WI38 (cell line): Measurements from ENCODE around the gene PREB.

Experiments used
- H3K4me3 ChIP-seq: 2 replicates; pipeline ENCODE4 v1.5.1; 2011; ENCODE audit warnings: low read depth, mild to moderate bottlenecking, control low read depth, low read length
- TF ChIP-seq, protein P1 (sequence below): IDR thresholded peaks from 2 replicates; pipeline ENCODE4 v1.5.1; 2012; ENCODE audit warnings: low read depth, mild to moderate bottlenecking, control low read depth, low read length

Gene PREB

DNA sequence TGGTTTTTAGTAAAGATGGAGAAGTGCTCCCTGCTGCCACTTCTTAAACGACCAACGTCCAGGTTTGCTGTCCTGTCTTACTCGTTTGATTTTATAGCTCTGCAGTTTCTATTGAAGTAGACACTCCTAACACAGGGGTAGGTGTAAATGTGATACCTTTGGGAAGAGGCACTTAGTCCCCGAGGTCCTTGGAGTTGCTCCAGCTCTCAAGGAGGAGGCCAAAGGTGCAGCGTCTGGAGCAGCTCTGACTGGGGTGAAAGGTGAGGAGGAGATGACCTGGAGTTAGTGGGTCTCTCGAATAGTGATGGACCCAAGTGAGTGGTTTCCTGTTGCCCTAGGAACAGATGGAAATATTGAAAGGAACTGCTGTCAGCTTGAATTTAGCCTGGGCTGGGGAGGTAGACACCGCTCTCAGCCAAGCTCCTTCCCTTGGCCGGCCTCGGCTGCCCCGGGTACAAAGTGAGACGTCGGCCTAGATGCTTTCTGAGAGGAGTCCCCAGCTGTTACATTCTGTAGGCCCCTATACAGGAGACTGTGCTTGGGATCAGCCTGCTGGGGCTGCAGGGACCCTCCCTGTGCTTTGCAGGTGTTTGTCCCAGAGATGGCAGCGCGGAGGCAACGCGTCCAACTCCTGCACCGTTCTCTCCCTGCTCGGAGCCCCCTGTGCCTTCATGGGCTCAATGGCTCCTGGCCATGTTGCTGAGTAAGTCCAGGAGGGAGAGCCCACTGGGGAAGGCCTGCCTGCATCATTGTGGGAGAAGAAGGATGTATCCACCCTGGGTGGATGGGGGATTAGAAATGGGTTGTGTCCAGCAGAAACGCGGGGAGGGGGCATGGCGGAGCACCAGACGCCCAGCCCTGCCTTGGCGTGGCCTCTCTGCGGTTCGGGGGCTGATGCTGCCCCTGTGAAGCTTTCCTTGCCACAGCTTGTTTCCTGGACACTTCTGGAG is 42.4 kb downstream of the PREB start:
- no peak overlapping the region for H3K4me3 ChIP-seq
- TF ChIP-seq, protein P1, sequence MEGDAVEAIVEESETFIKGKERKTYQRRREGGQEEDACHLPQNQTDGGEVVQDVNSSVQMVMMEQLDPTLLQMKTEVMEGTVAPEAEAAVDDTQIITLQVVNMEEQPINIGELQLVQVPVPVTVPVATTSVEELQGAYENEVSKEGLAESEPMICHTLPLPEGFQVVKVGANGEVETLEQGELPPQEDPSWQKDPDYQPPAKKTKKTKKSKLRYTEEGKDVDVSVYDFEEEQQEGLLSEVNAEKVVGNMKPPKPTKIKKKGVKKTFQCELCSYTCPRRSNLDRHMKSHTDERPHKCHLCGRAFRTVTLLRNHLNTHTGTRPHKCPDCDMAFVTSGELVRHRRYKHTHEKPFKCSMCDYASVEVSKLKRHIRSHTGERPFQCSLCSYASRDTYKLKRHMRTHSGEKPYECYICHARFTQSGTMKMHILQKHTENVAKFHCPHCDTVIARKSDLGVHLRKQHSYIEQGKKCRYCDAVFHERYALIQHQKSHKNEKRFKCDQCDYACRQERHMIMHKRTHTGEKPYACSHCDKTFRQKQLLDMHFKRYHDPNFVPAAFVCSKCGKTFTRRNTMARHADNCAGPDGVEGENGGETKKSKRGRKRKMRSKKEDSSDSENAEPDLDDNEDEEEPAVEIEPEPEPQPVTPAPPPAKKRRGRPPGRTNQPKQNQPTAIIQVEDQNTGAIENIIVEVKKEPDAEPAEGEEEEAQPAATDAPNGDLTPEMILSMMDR = no peak

DNA sequence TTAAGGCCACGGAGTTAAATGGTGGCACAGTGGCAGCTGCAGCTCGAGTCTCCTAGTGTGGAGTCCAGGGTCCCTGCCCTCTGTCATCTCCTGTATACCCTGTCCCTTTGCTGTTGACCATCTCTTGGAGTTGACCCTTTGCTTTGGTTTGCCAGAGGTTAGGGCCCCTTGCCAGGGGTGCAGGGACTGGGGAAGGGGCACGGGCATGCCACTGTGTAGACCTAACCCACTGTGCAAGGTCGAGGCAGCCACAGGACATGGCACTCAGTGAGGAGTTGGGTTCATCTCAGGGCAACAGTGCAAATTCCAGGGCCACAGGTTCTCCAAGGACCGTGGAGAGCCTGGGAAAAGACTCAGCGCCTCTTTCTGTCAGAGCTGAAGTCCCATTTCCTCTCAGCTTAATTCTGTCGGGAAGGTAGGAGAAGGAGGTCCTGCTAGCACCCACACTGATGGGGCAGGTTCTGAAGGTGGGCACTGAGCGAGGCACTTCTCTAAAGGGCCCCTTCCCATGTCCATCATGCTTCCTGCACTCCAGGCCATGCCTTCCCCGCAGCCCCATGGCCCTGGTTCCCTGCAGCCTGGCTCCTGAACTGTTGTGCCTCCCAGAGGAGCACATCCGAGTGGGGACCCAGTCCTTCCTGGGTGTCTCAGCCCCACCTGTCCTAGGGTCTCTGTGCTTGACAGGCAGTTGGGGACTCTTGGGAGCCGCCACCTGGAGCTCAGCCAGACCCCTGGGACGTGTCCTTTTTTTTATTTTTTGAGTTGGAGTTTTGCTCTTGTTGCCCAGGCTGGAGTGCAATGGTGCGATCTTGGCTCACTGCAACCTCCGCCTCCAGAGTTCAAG is 45.1 kb downstream of the PREB start:
- no peak overlapping the region for H3K4me3 ChIP-seq
- TF ChIP-seq, protein P1 = no peak

DNA sequence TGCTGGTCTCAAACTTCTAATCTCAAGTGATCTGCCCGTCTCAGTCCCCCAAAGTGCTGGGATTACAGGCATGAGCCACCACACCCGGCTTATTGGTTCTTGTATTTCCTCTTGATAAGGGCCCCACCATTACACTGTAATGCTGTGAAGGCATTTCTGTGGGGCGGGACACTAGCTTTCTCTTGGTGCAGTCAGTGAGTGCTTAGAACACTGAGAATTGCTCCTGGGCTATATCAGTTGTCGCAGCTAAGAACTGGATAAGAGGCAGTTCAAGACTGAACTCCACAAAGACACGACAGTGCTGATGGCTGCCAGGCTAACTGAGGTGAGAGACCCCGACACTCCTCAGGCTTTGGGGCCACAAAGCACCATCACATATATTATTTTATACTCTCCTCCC is 45.8 kb downstream of the PREB start:
- H3K4me3 ChIP-seq = no peak overlapping the region
- TF ChIP-seq, protein P1 = no peak

DNA sequence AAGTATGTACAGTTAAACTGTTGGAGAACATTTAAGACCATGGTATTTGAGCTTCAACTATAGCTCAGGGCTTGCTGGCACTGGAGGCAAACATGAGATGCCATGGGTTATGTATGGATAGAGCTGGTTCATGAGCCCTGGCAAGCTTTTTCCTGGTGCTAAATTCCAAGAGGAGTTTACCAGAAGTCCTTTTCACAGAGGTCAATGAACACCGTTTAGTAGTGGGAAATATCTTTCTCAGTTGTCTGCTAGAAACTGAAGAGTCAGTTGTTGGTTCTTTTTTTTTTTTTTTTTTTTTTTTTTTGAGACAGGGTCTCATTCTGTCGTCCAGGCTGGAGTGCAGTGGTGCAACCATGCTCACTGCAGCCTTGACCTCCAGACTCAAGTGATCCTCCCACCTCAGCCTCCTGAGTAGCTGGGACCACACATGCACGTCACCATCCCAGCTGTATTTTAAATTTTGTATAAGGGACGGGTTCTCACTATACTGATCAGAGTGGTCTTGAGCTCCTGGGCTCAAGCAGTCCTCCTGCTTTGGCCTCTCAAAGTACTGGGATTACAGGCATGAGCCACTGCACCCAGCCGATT is 46.5 kb downstream of the PREB start:
- H3K4me3 ChIP-seq = no peak overlapping the region
- TF ChIP-seq, protein P1 = no peak

DNA sequence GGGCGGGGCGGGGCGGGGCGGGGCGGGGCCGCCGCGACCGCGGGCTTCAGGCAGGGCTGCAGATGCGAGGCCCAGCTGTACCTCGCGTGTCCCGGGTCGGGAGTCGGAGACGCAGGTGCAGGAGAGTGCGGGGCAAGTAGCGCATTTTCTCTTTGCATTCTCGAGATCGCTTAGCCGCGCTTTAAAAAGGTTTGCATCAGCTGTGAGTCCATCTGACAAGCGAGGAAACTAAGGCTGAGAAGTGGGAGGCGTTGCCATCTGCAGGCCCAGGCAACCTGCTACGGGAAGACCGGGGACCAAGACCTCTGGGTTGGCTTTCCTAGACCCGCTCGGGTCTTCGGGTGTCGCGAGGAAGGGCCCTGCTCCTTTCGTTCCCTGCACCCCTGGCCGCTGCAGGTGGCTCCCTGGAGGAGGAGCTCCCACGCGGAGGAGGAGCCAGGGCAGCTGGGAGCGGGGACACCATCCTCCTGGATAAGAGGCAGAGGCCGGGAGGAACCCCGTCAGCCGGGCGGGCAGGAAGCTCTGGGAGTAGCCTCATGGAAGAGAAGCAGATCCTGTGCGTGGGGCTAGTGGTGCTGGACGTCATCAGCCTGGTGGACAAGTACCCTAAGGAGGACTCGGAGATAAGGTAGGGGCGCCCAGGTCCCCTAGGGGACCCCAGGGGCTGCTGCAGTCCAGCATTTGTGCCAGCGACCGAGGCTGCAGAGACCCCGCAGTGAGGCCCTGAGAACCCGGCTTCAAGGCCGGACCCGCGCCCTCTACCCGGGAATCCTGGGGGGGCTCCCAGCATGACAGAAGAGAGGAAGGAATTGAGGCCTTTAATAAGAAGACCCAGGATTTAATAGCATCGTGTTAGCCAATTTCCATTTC is 47.5 kb downstream of the PREB start, which contains the start of gene KHK:
TSS of gene KHK (plus strand) at position 49 of the 870 bp plus-strand sequence. CDS start at position 537, 488 bp downstream.
- TF ChIP-seq, protein P1 = no peak
- H3K4me3 ChIP-seq = peak within 1 kb of the TSS; percentile 51

DNA sequence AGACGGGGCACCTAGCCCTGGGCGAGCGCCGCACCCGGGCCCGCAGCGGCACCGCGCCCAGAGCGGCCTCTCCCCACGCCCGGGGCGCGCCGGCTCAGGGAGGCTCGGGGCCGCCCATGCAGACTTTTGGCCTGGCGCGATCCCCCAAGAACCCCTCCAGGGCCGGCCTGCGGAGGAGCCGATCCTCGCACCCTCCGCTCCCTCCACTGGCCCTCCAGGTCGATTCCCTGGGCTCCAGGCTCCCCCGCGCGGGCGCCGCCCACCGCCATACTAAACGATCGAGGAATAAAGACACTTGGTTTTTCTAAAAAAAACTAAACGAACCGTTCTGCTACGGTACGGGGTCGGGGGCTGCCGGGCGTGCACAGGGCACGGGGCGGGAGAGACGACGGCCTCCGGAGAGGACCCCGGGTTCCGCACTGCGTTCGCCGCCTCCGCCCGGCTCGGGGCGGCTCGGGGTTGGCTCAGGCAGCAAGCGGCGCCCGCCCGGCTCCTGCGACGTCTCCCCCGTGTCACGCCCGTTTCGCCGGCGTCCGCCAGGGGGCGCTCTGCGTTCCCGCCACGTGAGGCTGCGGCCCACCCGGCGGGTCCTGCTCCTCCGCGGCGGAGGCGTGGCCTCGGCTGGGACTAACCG is 48.2 kb downstream of the PREB start:
- TF ChIP-seq, protein P1 = peak; percentile 49

More for the DNA sequence above, 48.2 kb downstream of the PREB start:
- H3K4me3 ChIP-seq = peak overlapping the region; percentile 51
